Fibroblast of skin of right biceps (primary cell): ENCODE data around the gene GPR50.

ENCODE experiments used
- DNase-seq: peaks from one replicate; pipeline ENCODE4 v3.0.0-alpha.2; 2013

GPR50 gene

GRCh38 chrX:151176231-151176750, at the start of gene GPR50:
GPR50 (plus strand) TSS chrX:151176584; CDS start chrX:151176722, 138 bp downstream.
- DNase-seq: no peak

- no peak for DNase-seq
Observed at GRCh38 chrX:151132531-151132930, 43.9 kb upstream of the GPR50 start.

- peak; percentile 31 for DNase-seq
Observed at GRCh38 chrX:151151665-151152267, 24.6 kb upstream of the GPR50 start.

GRCh38 chrX:151153086-151153485, 23.3 kb upstream of the GPR50 start:
- DNase-seq: peak; percentile 52

- DNase-seq: peak; percentile 2
Observed at GRCh38 chrX:151153667-151154066, 22.7 kb upstream of the GPR50 start.

- no peak for DNase-seq
Observed at GRCh38 chrX:151155234-151155633, 21.1 kb upstream of the GPR50 start.

GRCh38 chrX:151161690-151162089, 14.7 kb upstream of the GPR50 start:
- no peak for DNase-seq

GRCh38 chrX:151167791-151168345, 8.5 kb upstream of the GPR50 start:
- no peak for DNase-seq

GRCh38 chrX:151169783-151170182, 6.6 kb upstream of the GPR50 start:
- no peak for DNase-seq

- no peak for DNase-seq
Observed at GRCh38 chrX:151174581-151175282, 1.7 kb upstream of the GPR50 start.

- no peak for DNase-seq
Observed at GRCh38 chrX:151175283-151176062, 911 bp upstream of the GPR50 start.

GRCh38 chrX:151177141-151178027, 1.0 kb downstream of the GPR50 start:
- no peak for DNase-seq

- no peak for DNase-seq
Observed at GRCh38 chrX:151178746-151179145, 2.4 kb downstream of the GPR50 start.

- DNase-seq: no peak
Observed at GRCh38 chrX:151180400-151180799, 4.0 kb downstream of the GPR50 start.

- DNase-seq: no peak
Observed at GRCh38 chrX:151181088-151181487, 4.7 kb downstream of the GPR50 start.

- DNase-seq: no peak
Observed at GRCh38 chrX:151183233-151183753, 6.9 kb downstream of the GPR50 start.

GRCh38 chrX:151183912-151184565, 7.7 kb downstream of the GPR50 start:
- no peak for DNase-seq

GRCh38 chrX:151184705-151185104, 8.3 kb downstream of the GPR50 start:
- DNase-seq: no peak

GRCh38 chrX:151206871-151207270, 30.5 kb downstream of the GPR50 start:
- no peak for DNase-seq

GRCh38 chrX:151225843-151226242, 49.5 kb downstream of the GPR50 start:
- peak; percentile 34 for DNase-seq

GRCh38 chrX:151226941-151227340, 50.6 kb downstream of the GPR50 start:
- DNase-seq: no peak
